ELR (cell line): Measurements from ENCODE around the gene ABCC9.

Source experiments
- DNase-seq: peaks from one replicate; pipeline ENCODE4 v3.0.0-alpha.2; 2015; ENCODE audit warnings: low read depth

The ABCC9 gene

GRCh38 chr12:21940549-21941505 is at the start of gene ABCC9:
Gene ABCC9, minus strand, starts transcription at chr12:21941426. Its CDS starts 4,752 bp downstream, at chr12:21936674.
- peak; percentile 48 for DNase-seq

GRCh38 chr12:21989819-21990412 is 48.7 kb upstream of the ABCC9 start:
- DNase-seq: peak; percentile 67

GRCh38 chr12:21988619-21989018 is 47.4 kb upstream of the ABCC9 start:
- DNase-seq: no peak

DNA sequence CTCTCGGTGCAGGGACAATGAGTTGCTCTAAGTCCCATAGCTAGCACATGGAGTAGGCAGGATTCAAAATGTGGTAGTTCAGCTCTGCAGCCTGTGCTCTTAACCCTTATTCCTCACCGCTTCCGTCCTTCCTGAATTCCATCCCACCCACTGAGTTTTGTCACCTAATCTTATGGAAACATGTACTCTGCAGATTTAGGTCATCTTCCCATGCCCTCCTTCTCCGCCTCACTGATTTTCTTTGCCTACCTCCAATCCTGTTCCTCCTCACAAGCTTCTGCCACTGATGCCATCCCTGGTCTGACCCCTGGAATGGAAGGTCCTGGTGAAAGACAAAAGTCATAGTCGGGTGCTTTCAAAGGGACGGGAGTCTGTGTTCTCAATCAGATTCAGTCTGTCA is 46.5 kb upstream of the ABCC9 start:
- no peak for DNase-seq

DNA sequence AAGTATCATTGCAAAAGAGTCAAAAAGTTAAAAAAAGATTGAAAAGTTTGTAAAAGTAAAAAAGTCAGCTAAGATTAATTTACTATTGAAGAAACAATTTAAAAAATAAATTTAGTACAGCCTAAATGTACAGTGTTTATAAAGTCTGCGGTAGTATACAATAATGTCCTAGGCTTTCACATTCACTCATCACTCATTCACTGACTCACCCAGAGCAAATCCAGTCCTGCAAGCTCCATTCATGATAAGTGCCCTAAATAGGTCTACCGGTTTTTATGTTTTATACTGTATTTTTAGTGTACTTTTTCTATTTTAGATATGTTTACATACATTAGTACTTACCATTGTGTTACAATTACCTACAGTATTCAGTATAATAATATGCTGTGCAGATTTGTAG is 43.9 kb upstream of the ABCC9 start:
- DNase-seq: peak; percentile 19

DNA sequence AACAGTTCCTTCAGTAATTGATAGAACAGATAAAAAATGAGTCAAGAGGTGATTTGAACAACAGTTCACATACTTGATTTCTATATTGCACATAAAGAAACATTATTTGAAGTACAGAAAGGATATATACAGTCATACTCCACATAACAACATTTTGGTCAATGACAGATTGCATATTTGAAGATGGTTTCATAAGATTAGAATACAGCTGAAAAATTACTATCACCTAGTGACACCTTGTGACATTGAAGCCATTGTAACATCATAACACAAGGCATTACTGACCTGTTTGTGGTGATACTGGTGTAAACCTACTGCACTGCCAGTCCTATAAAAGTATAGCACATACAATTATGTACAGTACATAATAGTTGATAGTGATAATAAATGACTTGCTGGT is 43.1 kb upstream of the ABCC9 start:
- no peak for DNase-seq

DNA sequence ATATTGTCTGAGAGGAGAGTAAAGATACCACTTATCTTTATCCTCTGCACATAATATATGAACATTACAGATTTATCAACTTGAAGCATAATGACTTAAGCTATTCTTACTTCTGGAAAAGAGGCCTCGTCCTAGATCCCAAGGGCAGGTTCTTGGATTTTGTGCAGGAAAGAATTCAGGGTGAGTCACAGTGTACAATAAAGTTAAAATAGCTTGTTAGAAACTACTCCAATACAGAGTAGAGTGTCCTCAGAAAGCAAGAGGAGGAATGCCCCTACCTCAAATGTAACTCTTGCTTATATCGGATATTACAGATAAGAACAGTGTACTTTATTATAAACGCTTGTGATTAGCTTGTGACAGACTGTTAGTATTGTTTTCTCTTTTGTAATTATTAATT is 41.9 kb upstream of the ABCC9 start:
- DNase-seq: no peak

- no peak for DNase-seq
Observed at GRCh38 chr12:21980544-21980943, 39.3 kb upstream of the ABCC9 start.

DNA sequence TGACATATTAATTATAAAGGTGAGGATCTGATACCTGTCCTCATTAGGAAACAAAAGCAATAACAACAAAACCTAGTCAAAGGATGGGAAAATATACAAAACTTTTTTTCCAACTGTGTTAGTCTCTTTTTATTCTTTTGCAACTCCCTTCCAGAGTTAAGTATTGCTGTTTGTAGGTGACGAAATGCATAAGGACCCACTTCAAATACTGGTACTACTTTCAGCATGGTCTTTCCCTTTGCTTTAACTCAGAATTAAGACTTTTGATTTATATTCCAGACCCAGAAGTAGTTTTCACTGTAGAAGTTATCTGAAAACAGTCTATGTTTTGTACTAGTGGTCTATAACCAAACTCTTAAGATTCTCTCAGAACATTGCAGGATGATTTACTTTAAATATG is 34.1 kb upstream of the ABCC9 start:
- DNase-seq: no peak

GRCh38 chr12:21973221-21973620 is 32.0 kb upstream of the ABCC9 start:
- no peak for DNase-seq

GRCh38 chr12:21972055-21972454 is 30.8 kb upstream of the ABCC9 start:
- peak; percentile 9 for DNase-seq

GRCh38 chr12:21971344-21971743 is 30.1 kb upstream of the ABCC9 start:
- no peak for DNase-seq

GRCh38 chr12:21962821-21963220 is 21.6 kb upstream of the ABCC9 start:
- DNase-seq: no peak

DNA sequence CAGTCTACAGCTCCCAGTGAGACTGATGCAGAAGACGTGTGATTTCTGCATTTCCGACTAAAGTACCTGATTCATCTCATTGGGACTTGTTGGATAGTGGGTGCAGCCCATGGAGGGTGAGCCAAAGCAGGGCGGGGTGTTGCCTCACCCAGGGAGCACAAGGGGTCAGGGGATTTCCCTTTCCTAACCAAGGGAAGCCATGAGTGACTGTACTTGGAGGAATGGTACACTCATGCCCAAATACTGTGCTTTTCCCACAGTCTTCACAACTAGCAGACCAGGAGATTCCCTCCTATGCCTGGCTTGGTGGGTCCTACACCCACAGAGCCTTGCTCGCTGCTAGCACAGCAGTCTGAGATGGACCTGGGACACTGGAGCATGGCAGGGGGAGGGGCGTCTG is 21.0 kb upstream of the ABCC9 start:
- peak; percentile 90 for DNase-seq

DNA sequence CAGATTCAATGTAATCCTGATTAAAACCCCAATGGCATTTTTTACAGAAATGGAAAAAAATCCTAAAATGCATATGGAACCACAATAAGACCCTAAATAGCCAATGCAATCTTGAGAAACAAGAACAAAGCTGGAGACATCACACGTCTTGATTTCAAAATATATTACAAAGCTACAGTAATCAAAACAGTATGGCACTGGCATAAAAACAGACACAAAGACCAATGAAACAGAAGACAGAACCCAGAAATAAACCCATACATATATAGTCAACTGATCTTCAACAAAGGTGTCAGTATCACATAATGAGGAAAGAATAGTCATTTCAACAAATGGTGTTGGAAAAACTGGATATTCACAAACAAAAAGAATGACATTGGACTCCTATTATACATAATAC is 9.4 kb upstream of the ABCC9 start:
- no peak for DNase-seq

GRCh38 chr12:21949036-21949435 is 7.8 kb upstream of the ABCC9 start:
- no peak for DNase-seq

DNA sequence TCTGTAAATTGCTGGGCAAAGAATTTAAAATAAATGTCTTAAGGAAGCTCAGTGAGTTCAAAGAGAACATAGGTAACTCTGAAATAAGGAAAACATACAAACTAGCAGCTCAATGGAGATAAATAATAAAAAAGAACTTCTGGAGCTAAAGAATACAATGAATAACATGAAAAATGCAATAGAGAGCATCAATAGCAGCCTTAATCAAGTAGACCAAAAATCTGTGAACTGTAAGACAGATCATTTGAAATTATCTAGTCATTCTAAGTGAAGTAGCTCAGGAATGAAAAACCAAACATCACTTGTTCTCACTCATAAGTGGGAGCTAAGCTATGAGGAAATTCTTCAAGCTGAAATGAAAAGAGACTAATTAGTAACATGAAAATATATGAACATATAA is 5.8 kb upstream of the ABCC9 start:
- no peak for DNase-seq

DNA sequence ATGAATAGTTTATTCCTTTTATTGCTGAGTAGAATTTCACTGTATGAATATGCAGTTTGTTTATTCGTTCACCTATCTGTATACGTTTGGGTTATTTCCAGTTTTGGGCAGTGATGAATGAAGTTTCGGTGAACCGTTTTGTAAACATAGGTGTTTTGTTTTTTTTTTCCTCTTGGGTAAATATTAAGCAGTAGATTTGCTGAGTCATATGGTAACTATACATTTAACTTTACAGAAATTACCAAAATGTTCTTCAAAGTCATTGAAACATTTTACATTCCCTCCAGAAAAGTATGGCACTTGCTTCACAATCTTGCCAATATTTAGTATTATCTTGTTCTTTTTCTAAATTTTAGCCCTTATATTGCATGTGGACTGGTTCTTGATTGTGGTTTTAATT is 3.8 kb upstream of the ABCC9 start:
- DNase-seq: no peak

- no peak for DNase-seq
Observed at GRCh38 chr12:21942377-21942703, 1.1 kb upstream of the ABCC9 start.

GRCh38 chr12:21941506-21942376 is 515 bp upstream of the ABCC9 start:
- DNase-seq: peak; percentile 56

GRCh38 chr12:21939435-21939834 is 1.8 kb downstream of the ABCC9 start:
- no peak for DNase-seq

DNA sequence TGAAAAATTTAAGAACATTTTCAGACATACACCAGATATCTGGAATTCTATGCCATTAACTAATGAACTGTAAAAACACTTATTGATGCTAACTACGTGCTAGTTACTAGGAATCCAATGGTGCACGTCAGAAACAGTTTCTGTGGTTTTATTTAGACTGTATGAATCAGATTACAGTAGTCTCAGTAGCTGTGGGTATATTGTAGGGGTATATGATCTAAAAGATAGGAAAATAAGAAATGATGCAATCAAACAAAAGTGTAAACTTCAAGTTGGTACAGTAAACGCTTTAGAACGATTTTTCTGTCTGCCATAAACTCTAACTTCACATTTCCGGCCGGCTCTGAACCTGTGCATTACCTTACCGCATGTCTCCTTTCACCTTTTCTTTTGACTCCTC is 2.3 kb downstream of the ABCC9 start:
- peak; percentile 20 for DNase-seq

DNA sequence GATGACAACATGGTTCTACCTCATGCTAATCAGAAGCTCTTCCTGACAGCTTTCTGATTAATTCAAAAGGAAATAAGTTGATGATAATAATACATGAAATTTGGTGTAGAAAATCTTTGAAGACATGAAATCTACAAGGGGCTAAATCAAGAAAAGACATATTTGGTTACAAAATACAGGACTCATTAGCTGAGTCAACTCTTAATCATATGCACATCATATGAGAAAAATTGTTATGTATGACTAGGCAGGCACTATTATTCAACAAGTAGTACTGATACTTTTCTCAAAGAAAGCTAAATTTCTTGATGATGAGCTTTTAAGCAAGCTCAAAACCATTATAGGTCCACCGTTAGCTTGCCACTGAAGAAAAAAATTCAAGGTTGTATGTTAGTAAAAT is 7.1 kb downstream of the ABCC9 start:
- peak; percentile 78 for DNase-seq
